T47D (cell line): ENCODE measurements around the gene BEND3.

Experiments used
- DNase-seq, 2 experiments: peaks; one replicate each; pipeline versions ENCODE4 v3.0.0 to v3.0.0-alpha.2; 2011 to 2012; ENCODE audit warnings: low read depth in 1 of 2, low spot score in 1 of 2
- JUND ChIP-seq: IDR thresholded peaks from 2 replicates; pipeline ENCODE4 v1.6.1; 2012; ENCODE audit warnings: low read depth
- in situ Hi-C: cut with HindIII; loops from 2 replicates; pipeline ENCODE4 v1.10.0; 2016; ENCODE audit warnings: low sequenced_read_pairs, low pct_unique_long_range_greater_than_20kb

BEND3 gene

DNA sequence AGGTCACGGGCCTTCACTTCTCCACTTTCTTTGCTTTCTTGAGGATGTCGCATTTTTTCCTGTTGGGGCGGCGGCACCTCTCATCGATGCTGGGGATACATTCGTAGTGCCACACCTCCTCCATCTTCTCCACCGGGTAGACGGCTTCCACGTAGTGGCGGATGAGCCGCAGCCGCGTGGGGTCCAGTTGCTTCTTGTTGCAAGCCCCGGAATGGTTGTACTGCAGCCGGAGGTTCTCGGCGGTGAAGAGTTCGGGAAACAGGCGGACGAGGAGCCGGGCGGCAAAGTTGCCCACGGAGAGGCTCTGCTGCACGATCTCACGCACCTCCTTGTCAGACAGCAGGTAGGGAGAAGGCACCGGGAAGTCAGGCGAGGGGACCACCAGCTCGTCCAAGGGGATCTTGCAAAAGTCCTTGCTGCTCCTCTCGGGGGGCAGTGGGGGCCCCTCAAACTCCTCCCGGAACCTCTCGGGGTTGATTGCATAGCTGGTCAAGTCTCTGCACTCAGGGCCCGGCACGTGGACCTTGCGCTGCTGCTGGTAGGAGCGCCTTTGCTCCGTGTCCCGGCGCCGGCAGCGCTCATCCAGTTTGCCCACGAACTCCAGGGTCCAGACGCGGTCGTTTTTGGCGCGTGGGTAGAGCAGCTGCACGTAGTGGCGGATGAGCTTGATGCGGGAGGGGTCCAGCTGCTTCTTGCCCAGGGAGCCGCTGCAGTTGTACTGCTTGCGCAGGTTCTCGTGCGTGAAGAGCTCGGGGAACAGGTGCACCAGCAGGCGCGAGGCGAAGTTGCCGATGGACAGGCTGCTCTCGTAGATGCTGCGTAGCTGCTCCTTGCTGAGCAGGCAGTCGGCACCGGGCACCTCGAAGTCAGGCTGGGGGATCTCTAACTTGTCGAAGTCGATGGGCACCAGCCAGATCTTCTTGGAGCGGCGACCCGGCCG lies 46.4 kb downstream of the BEND3 start:
- TF ChIP-seq JUND: no peak
- in situ Hi-C loops: no loop called here
- no peak for DNase-seq

DNA sequence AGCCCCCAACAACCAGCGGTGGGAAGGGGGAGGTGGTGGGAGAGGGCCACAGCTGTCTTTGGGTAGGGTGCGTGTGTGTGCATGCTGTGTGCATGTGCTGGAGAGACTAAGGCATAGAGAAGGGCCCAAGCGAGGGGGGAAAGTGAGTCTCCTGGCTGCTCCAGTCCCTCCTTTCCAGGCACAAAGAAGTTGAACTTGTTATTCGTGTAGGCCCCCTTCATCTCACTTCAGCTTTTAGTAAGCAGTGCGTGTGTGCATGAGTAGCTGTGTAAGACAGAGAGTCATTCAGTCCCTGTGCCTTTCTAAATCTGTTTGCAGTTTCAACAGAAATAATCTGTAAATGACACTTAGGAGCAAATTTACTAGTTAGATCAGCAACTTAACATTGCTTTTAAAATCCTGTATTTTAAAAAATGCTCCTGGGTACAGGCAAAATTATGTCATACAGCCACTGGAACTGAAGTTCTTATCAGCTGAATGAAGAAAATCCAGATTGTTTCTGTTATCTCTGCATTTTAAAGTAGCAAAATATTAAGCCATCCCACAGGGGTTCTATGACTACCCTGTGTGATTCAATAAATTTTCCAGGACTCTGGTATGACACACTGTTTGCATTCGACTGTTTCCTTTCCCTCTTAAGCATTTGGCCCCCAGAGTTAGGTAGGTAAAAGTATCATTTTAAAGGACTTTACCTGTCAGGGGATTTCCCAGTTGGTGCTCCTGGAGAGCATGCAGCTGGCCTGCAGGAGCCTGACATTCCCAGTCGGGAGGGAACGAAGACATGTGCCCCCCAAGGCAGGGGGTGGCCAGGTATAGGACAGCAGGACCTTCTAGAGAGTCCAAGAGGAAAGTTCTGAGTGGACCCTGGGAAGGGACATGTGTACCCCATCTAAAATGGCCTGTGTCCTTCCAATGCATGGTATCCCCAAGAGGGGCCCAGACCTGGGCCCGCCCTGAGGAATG lies 48.3 kb downstream of the BEND3 start:
- no peak for DNase-seq
- no peak for TF ChIP-seq JUND
- in situ Hi-C loops: no loop called here

DNA sequence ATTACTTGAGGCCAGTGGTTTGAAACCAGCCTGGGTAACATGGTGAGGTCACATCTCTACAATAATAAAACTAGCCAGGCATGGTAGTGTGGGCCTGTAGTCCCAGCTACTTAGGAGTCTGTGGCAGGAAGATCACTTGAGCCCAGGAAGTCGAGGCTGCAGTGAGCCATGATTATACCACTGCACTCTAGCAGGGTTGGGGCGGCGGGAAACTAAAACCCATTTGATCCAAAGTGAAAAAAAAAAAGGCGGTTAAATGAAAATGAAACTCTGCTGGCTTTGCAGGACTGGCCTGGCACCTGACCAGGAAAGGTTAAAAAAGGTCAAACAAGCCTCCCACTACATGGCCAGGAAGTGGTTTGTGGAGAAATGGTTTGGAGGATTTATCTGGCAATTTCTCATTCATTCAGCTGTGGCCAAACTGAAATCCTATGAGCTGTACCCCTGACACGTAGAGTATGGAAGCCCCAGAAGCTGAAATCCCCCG lies 50.7 kb downstream of the BEND3 start:
- no peak for TF ChIP-seq JUND
- in situ Hi-C loops: no loop called here
- no peak for DNase-seq

DNA sequence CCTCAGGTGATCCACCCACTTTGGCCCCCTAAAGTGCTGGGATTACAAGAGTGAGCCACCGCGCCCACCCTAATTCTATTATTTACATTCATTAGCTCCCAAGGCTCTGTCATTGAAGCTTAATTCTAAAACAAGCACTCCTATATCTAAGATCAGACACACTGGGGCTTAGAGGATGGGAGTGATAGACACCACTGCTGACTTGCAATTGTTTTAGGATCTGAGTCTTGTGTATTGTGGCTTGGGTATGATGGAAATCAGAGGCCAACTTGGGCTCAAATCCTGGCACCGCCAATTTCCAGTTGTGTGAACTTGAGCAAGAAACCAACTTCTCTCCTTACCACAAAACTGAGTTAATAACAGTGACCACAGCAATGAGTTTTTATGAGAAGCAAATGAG lies 52.6 kb downstream of the BEND3 start:
- no peak for DNase-seq
- in situ Hi-C loops: no loop called here
- TF ChIP-seq JUND: no peak

DNA sequence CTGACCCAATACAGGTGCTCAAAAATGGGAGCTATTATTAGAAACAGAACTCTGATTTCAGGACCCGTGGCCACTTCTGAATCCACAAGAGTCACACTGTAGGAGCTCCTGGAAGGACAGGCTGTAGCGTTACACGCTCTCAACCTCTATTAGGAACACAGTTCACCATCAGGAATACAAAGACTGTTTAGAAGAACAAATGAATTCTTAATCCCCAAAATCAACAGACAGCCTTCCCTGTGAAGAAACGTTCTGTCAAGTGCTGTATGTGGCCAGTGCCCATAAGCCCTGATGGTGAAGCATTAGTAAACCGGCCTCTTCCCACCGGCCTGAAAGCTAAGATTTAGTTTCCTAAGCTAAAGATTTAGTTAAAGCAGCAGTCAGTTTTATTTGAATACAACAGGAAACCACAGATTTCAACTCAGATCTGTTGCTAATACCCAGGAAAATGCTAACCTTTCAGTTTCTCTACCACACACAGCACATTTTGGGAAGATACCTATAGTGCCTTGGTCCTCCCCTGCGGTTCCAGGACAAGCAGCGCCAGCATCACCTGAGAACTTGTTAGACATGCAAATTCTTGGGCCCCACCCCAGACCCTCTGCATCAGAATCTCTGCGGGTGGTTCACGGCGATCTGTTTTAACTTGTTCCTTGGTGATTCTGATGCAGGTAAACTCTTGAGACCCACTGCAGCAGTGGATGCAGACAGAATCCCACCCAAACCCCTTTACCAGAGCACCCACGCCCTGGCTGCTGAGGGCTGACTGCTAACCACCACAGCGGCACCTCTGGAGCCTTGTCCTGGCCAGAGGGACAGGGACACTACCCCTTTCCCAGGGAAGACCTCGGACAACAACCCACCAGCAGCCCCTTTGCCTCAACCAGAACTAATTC lies 53.9 kb downstream of the BEND3 start:
- in situ Hi-C loops: no loop called here
- no peak for TF ChIP-seq JUND
- DNase-seq: no peak

DNA sequence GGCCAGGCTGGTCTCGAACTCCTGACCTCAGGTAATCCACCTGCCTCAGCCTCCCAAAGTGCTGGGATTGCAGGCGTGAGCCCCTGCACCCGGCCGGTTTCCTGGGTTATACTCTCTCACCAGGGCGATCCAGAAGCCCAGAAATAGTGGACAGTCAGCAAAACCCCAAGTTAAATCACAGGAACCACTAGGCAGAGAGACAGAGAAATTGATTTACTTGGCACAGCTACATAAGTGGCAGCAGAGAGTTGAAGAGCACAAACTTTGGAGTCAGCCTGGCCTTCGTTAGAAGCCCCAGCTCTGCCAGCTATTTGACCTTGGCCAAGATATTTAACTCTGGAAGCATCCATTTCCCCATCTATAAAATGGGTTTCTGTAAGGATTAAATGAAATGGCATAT lies 54.6 kb downstream of the BEND3 start:
- TF ChIP-seq JUND: no peak
- DNase-seq: no peak
- in situ Hi-C loops: no loop called here

DNA sequence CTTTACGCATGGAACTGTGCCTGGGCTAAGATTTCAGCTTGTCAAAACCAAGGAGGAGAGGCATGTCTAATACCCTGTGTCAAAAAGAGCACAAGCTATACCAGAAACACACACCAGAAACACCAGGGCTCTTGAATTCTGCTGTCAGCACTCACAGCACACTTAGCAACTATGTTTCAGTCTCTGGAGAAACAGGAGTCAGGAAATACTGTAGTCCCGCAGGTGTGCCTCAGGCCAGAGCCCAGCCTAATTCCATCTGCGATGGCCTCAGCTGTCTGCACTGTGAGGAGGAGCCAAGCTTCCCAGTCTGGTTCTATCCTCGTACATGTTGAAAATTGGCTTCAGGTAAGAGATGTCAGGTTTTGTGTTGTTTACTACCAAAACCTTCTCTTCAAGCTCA lies 55.7 kb downstream of the BEND3 start:
- no peak for TF ChIP-seq JUND
- DNase-seq: no peak
- in situ Hi-C loops: no loop called here

DNA sequence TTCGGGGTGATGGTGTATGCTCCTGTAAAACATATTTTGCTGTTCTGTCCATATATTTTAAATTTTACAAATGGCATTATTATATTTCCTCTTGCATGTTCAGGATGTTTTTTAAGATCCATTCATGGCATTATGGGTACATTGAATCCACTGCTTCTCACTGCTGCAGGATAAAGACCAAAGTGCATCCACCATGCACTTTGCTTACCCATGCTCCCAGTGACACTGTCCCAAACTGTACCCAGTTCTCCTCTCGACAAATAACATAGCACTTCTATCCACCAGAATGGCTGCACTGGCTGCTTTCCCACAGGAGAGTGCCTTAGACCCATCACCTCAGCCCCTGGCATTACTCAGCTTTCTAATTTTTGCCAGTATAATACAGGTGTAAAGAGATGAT lies 57.6 kb downstream of the BEND3 start:
- no peak for DNase-seq
- TF ChIP-seq JUND: no peak
- in situ Hi-C loops: no loop called here

DNA sequence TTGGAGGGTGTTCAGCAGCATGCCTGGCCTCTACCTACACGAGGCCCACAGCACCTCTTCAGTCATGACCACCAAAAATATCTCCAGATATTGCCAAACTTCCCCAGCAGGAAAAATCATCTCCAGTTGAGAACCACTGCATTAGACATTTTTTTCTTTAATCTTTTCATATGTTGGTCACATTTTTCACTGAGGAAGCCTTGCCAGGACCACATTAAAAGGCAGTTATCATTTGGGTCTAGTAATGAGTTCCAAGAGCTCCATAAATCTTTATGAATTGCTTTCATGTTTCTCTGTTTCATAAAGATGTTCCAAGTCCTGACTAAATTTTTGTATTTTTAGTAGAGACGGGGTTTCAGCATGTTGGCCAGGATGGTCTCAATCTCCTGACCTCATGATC lies 58.5 kb downstream of the BEND3 start:
- no peak for DNase-seq
- no peak for TF ChIP-seq JUND
- in situ Hi-C loops: no loop called here

DNA sequence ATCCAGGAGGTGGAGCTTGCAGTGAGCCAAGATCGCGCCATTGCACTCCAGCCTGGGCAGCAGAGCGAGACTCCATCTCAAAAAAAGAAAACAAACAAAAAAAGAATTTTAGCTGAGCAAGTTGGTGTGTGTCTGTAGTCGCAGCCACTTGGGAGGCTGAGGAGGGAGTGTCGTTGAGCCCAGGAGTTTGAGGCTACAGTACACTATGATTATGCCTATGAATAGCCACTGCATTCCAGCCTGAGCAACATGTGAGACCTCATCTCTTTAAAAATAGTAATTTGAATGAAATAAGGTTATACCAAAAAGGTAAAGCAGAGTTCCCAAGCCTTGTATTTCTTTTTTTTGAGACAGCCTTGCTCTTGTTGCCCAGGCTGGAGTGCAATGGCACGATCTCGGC lies 67.5 kb downstream of the BEND3 start:
- no peak for TF ChIP-seq JUND
- in situ Hi-C loops: no loop called here
- no peak for DNase-seq

DNA sequence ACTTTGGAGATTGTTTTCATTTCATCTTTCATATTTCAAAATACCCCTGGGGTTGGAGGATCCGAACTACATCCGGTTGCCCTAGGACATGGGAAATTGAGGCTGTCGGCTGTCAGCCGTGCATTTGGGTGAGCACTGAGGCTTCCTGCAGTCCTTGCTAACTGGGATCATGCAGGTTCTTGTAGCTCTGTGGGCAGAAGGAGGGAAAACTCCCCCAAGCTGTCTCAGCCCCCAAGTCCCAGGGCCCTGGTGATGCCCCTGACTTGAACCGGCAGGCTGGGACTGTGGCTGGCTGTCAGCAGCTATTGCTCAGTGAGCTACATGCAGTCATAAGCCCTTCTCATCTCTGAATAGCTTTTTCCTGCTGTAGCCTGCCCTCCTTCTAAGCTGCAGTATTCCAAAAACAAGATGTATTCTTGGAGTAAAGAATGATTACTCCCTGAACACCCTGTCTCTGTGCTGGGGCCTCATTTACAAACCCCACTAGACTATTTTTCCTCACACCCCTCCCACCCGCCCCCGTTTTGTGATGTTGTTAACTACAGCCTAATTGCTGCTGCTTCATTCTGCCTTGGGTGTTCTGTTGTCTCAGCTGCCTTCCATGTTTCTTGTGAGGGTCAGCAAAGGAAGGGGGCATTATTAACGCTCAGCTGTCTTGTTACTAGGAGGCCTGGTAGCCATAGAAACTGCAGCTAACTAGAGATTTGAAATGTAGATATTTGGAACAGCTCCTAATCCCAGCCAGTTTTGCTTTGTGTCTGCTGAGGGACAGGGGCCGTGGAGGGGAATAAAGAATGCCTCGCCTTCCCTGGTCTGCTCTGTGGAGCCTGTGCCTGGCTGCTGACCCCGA lies 69.3 kb downstream of the BEND3 start:
- TF ChIP-seq JUND: no peak
- in situ Hi-C loops: no loop called here
- no peak for DNase-seq
